Measurements from ENCODE around the gene EMP2.
"Not testable (repeated sequence)": the region's sequence is repeated elsewhere in the genome, so short reads cannot be mapped to it uniquely, and the experiment has no call there.

The EMP2 gene, protein sequence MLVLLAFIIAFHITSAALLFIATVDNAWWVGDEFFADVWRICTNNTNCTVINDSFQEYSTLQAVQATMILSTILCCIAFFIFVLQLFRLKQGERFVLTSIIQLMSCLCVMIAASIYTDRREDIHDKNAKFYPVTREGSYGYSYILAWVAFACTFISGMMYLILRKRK

DNA sequence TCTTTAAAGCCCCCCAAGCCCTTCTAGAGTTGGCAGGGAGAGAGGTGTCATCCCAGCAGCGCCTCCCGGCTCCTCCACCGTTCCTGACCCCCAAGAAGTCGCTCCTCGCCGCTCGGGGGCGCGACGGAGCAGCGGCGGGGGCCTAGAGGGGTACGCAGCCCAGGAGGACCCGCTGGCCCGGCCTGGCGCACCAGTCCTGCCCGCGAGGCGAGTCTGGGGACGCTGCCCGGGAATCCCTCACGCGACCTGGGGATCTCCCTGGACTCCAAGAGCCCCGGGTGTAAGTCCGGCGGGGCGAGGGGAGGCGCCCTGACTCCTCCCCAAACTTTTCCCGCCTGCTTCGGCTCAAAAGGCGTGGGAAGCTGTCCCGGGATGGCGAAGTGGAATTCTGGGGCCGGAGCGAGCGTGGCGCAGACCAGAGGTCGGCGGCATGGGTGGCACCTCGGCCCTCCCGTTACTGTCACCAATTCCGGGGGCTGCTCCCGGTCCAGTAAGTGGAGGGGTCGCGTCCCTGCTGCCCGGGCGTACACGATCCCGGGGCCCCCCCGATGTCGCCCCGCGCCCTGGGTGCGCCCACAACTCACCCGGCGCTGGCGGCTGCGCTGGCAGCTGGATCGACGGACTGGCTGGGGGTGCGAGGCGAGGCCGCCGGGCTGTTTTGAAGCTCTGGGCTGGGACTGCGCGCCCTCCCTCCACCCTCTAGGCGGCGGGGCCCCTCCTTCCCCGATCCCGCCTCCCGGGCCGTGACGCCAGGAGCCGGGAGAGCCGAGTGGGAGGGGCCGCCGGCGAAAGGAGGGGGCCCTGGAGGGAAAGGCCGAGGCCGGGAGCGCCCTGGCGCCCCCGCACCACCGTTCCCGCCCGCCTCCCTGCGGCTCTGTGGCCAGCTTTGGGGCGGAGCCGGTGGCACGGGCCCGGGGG is at the start of gene EMP2:
Gene EMP2, minus strand, starts transcription at position 634 of the 918 bp plus-strand sequence. CDS start 32,981 bp downstream, outside the sequence.
- in situ Hi-C loops (cut with MboI; ENCODE audit: low sequenced_read_pairs), result no loop called here

DNA sequence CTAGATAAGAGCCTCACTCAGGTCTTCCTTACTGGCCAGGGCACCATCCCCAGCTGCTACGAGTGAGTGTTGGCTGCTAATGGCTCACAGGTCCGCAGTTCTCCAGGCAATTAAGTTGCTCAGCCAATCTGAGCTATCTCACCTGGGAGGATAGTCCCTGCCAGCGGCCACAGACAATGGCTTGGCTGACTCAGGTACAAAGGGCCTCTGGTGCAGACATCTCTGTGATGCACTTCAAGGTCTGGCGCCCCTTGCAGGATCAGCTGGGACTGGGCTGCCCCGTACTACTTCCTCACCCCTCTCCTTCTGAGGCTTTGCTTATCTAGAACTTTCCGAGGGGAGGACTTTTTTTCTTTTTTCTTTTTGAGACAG is 49.2 kb upstream of the EMP2 start:
- in situ Hi-C loops (cut with MboI; ENCODE audit: low sequenced_read_pairs), result no loop called here

DNA sequence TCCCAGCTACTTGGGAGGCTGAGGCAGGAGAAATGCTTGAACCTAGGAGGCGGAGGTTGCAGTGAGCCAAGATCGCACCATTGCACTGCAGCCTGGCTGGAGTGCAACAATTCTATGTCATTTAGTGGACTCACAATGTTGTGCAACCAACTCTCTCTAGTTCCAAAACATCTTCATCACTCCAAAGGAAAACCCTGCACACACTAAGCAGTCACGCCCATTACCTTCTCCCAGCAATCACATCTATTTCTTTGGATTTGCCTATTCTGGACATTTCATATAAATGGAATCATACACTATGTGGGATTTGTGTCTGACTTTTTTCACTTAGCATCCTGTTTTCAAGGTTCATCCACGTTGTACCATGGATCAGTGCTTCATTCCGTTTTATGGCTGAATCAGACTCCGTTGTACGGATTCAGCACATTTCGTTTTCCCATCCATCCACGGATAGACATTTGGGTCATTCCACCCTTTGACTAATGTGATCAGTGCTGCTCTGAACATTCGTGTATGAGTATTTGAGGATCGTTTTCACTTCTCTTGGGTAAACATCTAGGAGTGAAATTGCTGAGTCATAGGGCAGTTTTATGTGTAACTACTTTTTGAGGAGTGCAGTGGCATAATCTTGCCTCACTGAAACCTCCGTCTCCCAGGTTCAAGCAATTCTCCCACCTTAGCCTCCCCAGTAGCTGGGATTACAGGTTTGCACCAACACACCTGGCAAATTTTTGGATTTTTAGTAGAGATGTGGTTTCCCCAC is 45.4 kb upstream of the EMP2 start:
- in situ Hi-C loops (cut with MboI; ENCODE audit: low sequenced_read_pairs), result no loop called here

DNA sequence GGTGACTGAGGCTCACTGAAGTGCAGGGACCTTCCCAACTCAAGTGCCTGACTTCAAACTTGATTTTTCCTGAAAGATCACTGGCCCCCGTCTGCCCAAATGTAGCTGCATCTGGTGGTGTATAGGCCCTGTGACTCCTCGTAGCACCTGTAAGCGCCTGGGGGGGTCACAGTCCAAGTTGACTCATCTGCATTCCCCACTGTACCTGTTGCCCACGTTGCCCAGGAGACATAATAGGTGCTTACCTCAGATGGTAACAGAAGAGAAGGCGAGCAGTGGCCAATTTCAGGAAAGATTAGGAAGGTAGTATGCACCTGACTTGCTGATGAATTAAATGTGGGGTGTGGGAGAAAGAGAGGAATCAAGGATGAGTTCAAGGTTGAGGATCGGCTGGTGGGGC is 44.1 kb upstream of the EMP2 start:
- in situ Hi-C loops (cut with MboI; ENCODE audit: low sequenced_read_pairs), result no loop called here

DNA sequence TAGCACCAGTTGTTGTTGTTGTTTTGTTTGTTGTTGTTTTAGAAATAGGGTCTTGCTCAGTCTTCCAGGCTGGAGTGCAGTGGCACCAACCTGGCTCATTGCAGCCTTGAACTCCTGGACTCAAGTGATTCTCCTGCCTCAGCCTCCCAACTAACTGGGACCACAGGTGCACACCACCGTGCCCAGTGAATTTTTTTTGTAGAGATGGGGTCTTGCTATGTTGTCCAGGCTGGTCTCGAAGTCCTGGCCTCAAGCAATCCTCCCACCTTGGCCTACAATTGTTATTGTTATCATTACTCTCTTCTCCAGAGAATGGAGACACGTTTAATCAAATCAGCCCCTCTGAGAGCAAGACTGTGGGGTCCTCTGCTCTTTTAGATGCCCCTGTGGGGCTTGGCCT is 42.7 kb upstream of the EMP2 start:
- in situ Hi-C loops (cut with MboI; ENCODE audit: low sequenced_read_pairs), result no loop called here

DNA sequence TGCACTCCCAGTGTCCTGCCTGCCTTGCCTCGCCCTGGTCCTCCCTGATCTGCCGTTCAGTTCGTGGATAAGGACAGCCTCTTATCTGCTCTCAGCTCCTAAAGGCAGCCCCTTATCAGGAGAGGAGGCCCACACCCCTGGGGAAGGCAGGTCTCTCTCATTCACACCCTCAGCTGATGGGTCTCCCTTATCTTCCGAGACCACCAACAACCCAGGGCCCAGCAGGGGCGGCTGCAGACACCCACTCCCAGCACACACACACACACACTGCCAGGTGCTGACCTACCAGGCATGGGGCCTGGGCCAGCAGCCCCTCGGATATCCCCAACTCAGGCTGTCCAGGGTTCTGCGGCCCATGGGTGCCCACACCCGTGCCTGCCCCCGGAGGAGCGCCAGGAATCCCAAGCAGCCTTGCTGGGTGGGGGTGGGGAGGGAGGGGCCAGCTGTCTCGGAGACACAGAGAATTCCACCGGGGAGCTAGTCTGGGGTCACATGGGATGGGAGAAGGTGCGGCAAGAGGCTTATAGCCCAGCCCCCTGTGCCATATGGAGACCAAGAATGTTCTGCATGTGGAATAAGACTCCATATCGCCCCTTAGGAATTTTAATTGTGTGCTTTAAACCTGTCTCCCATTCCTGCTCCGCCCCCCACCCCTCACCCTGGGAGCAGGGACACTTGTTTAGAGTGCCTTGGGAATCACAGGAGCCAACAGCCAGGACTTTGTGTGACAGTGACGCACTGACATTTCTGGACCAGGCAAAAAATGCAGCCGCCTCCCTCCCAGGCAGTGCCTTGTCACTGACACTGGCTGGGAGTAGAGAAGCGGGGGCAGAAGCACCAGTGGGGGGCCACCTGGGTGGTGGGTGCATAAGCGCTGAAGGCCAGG is 41.9 kb upstream of the EMP2 start:
- in situ Hi-C loops (cut with MboI; ENCODE audit: low sequenced_read_pairs), result no loop called here

DNA sequence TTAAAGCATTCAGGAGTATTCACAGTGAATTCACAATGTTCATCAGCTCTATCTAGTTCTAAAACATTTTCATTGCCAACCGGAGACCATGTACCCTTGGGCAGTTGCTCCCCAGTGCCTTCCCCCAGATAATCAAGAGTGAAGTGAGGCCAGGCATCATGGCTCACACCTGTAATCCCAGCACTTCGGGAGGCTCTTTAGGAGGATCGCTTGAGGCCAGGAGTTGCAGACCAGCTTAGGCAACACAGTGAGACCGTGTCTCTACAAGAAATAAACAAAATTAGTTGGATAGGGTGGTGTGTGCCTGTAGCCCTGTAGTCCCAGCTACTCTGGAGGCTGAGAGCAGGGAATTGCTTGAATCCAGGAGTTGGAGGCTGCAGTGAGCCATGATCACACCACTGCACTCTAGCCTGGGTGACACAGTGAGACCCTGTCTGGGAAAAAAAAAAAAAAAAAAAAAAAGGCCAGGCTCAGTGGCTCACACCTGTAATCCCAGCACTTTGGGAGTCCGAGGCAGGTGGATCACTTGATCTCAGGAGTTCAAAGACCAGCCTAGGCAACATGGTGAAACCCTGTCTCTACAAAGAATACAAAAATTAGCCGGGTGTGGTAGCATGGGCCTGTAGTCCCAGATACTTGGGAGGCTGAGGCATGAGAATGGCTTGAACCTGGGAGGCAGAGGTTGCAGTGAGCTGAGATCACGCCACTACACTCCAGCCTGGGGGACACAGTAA is 41.0 kb upstream of the EMP2 start:
- in situ Hi-C loops (cut with MboI; ENCODE audit: low sequenced_read_pairs), result not testable (repeated sequence)

DNA sequence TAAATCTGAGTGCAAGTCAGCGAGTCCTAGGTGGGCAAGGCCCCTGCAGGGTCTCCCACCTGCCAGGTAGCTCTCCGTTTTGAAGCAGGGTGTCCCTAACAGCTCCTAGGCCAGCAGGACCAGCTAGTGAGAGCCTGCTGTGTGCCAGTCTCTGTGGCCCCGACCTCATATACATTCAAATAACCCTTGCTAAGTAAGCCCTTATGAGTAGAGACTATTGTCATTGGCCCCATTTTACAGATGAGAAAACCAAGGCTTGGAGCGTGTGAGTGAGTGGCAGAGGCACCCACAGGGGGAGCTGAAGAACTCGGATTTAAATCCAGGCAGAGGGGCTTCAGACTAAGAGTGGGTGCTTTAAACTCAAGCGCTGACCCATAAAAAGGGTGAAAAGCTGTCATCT is 39.7 kb upstream of the EMP2 start:
- in situ Hi-C loops (cut with MboI; ENCODE audit: low sequenced_read_pairs), result no loop called here

DNA sequence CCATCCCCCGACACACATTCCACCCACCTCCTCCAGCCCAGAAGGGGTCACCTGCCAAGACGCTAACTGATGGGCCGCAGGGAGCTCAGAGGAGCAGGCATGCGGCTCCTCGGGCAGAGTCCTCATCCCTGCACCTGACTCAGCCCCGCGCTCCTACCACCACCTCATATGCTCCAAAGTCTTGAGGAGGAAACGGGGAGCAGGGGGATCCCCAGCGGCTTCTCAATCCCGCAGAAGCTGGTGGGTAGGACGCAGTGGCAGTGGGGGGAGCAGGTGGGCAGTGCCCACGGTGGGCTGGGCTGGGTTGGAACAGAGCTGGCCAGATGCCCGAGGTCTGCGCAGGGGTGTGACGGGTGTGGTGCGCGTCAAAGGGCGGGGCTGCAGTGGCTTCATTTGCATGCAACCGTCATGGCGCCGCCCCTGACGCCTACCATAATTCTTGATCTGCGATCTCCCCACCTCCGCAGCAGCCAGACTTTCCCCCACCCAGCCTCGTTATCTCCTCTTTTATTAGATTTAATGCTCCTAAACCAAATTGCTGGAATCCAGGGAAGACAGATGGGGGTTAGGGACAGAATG is 39.0 kb upstream of the EMP2 start:
- in situ Hi-C loops (cut with MboI; ENCODE audit: low sequenced_read_pairs), result no loop called here

DNA sequence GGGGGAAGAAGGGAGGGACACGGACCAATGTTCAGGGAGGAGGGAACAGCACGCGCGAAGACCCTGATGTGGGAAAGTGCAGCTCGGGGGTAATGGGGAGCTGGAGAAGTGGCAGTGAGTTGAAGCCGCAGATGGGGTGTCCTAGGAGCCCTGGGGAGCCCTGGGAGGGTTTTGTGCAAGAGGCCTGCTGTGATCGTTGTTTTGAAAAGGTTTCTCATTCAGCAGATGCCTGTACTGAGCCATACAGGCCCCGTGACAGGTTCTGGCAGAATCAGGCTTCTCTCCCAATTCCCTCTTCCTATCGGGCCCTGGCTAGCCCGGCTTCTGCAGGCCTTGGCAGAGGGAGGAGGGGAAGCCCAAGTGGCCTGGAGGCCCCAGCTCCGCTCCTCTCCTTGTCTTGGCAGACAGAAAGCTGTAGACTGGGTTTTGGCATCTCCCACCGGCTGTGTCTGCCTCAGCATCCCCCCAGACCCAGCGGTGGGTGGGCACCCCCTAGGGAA is 38.4 kb upstream of the EMP2 start:
- in situ Hi-C loops (cut with MboI; ENCODE audit: low sequenced_read_pairs), result no loop called here

DNA sequence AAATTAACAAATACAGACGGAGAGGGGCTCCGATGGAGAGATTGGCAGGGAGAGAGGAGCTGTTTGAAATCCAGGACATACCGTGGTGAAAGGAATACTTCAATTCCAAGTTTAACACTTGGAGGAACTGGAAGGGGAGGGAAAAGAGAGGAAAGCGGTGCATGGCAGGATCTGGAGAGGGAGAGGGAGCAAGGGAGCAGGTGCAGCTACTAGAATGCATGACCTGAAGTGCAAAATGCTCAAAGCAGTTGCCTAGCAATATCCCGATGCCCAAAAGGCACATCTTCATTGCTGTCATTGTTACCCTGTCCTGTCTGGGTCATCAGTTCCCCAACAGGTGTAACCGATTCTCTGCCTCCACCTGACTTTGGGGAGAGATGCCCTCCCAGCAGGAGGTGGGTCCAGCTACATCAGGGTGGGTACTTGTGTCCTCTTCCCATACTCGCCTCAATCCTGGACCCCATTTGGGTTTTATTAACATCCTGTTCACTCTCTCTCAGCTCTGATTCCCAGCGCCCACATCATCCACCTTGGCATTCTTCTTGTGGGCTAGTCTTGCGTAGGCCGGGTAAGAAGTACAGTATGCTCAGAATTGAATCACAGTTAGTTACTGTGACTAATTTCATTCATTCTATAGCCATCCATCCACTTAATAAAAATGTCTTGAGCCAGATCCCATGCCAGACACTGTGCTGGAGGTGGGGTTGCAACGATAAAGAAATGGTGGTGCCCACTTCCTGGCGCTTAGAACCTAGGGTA is 37.4 kb upstream of the EMP2 start:
- in situ Hi-C loops (cut with MboI; ENCODE audit: low sequenced_read_pairs), result no loop called here

DNA sequence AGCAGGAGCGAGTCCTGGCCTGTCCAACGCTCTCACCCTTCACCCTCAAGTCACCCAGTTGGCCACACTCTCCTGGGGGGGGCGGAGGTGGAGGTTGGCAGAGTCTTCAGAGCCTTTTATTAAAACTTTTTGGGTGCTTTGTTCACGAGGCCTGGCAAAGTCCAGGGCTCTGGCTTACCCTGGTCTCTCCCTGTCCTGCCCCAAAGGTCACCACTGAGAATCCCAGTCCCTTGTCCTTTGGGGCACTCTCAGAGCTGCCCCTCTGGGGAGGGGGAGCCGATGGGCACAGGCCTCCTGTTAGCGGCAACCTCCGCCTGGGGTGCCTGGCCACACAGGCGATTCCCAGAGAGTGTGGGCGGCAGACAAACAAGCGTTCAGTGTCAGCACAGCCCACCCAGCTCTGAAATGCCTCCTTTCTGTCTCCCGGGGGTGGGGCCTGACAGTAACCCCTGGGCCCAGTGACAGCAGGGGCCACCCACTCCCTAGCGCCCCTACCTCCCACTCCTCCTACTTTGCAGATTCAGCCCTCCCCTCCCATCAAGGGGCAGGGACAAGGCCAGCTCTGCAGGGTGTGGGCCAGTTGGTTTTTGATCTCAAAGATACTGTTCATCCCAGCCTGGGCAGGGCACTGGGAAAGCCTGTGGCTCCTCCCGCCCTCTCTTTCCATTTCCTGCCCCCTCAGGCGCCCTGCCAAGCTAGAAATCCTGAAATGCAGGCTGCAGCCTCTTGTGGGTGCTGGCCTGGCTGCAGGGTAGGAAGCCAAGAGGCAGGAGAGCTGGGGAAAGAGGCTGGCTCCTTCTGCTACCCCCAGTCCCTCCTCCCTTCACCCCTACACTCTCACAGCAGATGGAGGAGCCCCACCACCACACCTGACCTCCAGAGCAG is 36.6 kb upstream of the EMP2 start:
- in situ Hi-C loops (cut with MboI; ENCODE audit: low sequenced_read_pairs), result no loop called here

DNA sequence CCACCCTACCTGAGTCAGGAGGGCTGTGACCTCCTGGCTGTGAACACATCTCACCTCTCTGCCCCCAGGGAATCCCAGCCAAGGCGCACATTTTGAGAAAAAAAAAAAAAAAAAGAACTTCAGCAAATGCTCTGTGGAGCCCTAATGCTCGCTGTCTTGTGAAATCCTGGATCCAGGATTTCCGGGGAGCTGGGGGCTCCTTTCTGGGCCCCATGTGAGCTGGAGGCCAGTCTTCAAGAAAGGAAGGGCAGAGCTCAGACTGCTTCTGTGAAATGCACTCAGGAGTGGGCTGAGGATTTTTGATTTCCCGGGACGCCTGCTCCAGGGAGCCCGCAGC is 36.0 kb upstream of the EMP2 start:
- in situ Hi-C loops (cut with MboI; ENCODE audit: low sequenced_read_pairs), result no loop called here

DNA sequence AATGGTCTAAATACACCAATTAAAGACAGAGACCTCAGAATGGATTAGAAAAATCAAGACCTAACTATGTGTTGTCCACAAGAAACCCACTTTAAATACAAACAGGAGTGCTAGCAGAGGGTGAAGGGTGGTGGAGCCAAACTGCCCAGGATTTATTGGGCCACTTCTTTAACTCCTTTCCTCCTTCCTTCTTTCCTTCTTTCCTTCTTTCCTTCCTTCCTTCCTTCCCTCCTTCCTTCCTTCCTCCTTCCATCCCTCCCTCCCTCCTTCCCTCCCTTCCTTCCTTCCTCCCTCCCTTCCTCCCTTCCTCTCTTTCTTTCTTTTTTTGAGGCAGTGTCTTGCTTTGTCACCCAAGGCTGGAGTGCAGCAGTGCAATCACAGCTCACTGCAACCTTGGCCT is 34.3 kb upstream of the EMP2 start:
- in situ Hi-C loops (cut with MboI; ENCODE audit: low sequenced_read_pairs), result no loop called here

DNA sequence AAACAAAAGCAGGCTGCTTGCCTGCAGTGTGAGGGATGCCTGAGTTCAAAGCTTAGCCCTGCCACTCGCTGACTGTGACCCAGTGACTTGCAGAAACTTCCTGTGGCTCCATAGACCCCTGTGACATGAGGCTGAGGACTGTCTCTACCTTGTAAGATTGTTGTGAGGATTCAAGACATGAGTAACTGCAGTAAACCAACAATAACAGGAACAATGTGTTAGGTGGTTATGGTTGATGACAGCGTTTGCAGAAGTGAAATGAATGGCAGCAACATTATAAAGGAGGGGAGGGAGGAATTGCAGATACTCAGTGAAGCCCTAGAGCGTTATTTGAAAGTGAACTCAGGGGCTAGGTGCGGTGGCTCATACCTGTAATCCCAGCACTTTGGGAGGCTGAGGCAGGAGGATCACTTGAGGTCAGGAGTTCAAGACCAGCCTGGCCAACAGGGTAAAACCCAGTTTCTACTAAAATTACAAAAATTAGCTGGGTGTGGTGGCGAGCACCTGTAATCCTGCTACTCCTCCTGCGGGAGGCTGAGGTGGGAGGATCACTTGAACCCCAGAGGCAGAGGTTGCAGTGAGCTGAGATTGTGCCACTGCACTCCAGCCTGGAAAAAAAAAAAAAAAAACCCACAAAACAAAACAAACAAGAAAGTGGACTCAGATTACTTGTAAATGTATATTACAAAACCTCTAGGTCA is 33.5 kb upstream of the EMP2 start:
- in situ Hi-C loops (cut with MboI; ENCODE audit: low sequenced_read_pairs), result no loop called here

DNA sequence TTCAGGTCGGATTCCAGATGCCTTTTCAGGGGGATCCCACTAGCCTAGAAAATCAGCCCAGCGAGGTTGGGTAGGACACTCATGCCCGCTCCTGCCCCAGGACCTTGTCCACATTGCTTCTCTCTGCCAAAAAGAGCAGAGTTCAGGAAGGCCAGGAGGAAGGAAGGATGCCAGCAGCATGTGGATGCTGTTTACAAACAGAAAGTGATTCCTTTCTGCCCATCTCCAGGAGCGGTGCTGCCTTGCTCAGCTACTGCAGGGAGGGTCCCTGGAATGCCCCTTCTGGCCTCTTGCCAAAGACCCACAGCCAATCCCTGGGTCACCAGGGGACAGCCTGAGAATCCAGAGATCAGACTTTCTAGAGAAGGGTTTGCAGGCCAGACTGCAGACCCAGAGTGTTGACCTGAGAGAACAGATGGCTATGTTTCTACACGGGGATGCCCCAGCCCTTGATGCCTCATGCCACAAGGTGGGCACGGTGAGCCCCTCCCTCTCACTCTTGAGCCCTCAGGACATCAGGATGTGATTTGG is 32.3 kb upstream of the EMP2 start:
- in situ Hi-C loops (cut with MboI; ENCODE audit: low sequenced_read_pairs), result no loop called here

DNA sequence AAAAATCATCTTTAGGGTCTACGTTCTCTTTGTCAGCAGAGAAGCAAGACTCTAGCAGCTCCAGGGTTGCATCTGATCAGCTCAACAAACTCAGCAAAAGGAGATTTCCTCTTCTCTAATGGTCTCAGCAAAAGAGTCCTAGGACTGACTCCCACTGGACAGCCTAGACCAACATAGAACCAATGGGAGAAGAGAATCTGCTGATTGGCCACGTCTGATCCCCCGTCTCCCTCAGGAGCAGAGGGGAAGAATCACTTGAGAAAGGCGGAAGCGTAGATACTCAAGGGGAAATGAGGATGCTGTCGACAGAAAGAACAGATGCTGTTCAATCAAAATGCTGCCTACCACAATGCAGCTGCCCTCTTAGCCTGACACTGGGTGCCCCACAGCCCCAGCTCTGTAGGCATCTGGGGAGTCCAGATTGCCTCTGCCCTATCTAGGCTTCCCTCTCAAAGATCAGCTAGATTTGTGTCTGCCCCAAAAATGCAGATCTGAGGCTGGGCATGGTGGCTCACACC is 31.5 kb upstream of the EMP2 start:
- in situ Hi-C loops (cut with MboI; ENCODE audit: low sequenced_read_pairs), result no loop called here

All from HL-60/S4 (cell line).